GM18505 (cell line): ENCODE measurements around the gene C11orf42.

Source experiments
- ATAC-seq: cut with Tn5 transposase; IDR thresholded peaks from one replicate; pipeline ENCODE4 v1.9.1; 2021; ENCODE audit not compliant: unreplicated experiment
- POLR2A ChIP-seq: IDR thresholded peaks from 4 replicates; pipeline ENCODE4 v1.6.1; 2011; ENCODE audit warnings: borderline replicate concordance; ENCODE audit not compliant: insufficient read depth, insufficient read length; ENCODE audit errors: extremely low read depth

The C11orf42 gene

GRCh38 chr11:6205366-6205765 is at the start of gene C11orf42:
TSS of gene C11orf42 (plus strand) at chr11:6205557. CDS start at chr11:6205616, 59 bp downstream.
- no peak for ATAC-seq
- TF ChIP-seq POLR2A, result no peak

GRCh38 chr11:6156628-6157359 is 48.6 kb upstream of the C11orf42 start:
- no peak for TF ChIP-seq POLR2A
- no peak for ATAC-seq

GRCh38 chr11:6170226-6170625 is 35.1 kb upstream of the C11orf42 start, which contains the start of gene OR52B2:
TSS of gene OR52B2 (minus strand) at chr11:6170326. CDS start at chr11:6170326, 0 bp downstream.
- no peak for ATAC-seq
- TF ChIP-seq POLR2A, result no peak

- no peak for ATAC-seq
- no peak for TF ChIP-seq POLR2A
Measured at GRCh38 chr11:6175440-6175839, 29.9 kb upstream of the C11orf42 start.

GRCh38 chr11:6191742-6192141 is 13.6 kb upstream of the C11orf42 start:
- TF ChIP-seq POLR2A, result no peak
- ATAC-seq, result no peak

- no peak for ATAC-seq
- no peak for TF ChIP-seq POLR2A
Measured at GRCh38 chr11:6194065-6194581, 11.2 kb upstream of the C11orf42 start.

- TF ChIP-seq POLR2A, result no peak
- ATAC-seq, result no peak
Measured at GRCh38 chr11:6196396-6196795, 9.0 kb upstream of the C11orf42 start.

- no peak for ATAC-seq
- no peak for TF ChIP-seq POLR2A
Measured at GRCh38 chr11:6197466-6198200, 7.7 kb upstream of the C11orf42 start.

- no peak for ATAC-seq
- TF ChIP-seq POLR2A, result no peak
Measured at GRCh38 chr11:6199174-6199810, 6.1 kb upstream of the C11orf42 start, which contains the start of gene OR52W1. TSS of gene OR52W1 (plus strand) at chr11:6199224. CDS start at chr11:6199224, 0 bp downstream.

- no peak for TF ChIP-seq POLR2A
- ATAC-seq, result no peak
Measured at GRCh38 chr11:6200975-6201374, 4.4 kb upstream of the C11orf42 start.

- no peak for ATAC-seq
- TF ChIP-seq POLR2A, result no peak
Measured at GRCh38 chr11:6201481-6201880, 3.9 kb upstream of the C11orf42 start.

- ATAC-seq, result no peak
- TF ChIP-seq POLR2A, result no peak
Measured at GRCh38 chr11:6202041-6202440, 3.3 kb upstream of the C11orf42 start.

GRCh38 chr11:6203327-6203726 is 2.0 kb upstream of the C11orf42 start:
- no peak for TF ChIP-seq POLR2A
- peak; percentile 53 for ATAC-seq

- TF ChIP-seq POLR2A, result no peak
Measured at GRCh38 chr11:6204706-6205105, 651 bp upstream of the C11orf42 start.

GRCh38 chr11:6206456-6207180 is 1.3 kb downstream of the C11orf42 start:
- no peak for ATAC-seq
- no peak for TF ChIP-seq POLR2A

More at GRCh38 chr11:6204706-6205105, 651 bp upstream of the C11orf42 start:
- ATAC-seq, result no peak
